Vagina (tissue), 2 donors: ENCODE measurements around the gene FLRT1. TPM values are rescaled to one million over a fixed set of nuclear protein-coding genes. Genes with fewer than 3 reads are reported as not detected.

Source experiments
- DNase-seq, 2 donors: peaks; one replicate each; pipeline ENCODE4 v3.0.0-alpha.2; 2017; ENCODE audit errors: extremely low spot score in 2 of 2
- H3K27ac ChIP-seq: fragments of 200-600 bp; sonication (generic); one replicate; pipeline ENCODE4 v1.5.1; 2019
- H3K27me3 ChIP-seq: fragments of 200-600 bp; sonication (generic); one replicate; pipeline ENCODE4 v1.5.1; 2019
- H3K36me3 ChIP-seq, 2 donors: fragments of 200-600 bp; sonication (generic); one replicate each; pipeline ENCODE4 v1.5.1; 2017 to 2019
- H3K4me1 ChIP-seq: fragments of 200-600 bp; sonication (generic); one replicate; pipeline ENCODE4 v1.5.1; 2019
- H3K4me3 ChIP-seq, 2 donors: fragments of 200-600 bp; sonication (generic); 1 replicate in 1 of 2; 2 replicates in 1 of 2; pipeline ENCODE4 v1.5.1; 2016 to 2019
- H3K9me3 ChIP-seq: fragments of 200-600 bp; sonication (generic); one replicate; pipeline ENCODE4 v1.5.1; 2019
- POLR2A ChIP-seq, 2 donors: fragments of 450-650 bp; IDR thresholded peaks; one replicate each; pipeline ENCODE4 v1.6.1; 2017; ENCODE audit warnings: antibody characterized with exemption in 2 of 2, mild to moderate bottlenecking in 2 of 2, moderate library complexity in 2 of 2
- POLR2AphosphoS5 ChIP-seq, 2 donors: sonication (generic); formaldehyde crosslinking; IDR thresholded peaks; one replicate each; pipeline ENCODE4 v1.9.0; 2017; ENCODE audit warnings: antibody characterized with exemption in 2 of 2, mild to moderate bottlenecking in 2 of 2, low read depth in 1 of 2; ENCODE audit not compliant: insufficient read depth in 1 of 2
- intact Hi-C: fragments of 100-400 bp; cut with DNase I; formaldehyde crosslinking; loops from one replicate; pipeline ENCODE4 v1.15.1; 2023
- total RNA-seq: library from RNA; depleted of rRNA; stranded (reverse); fragments of >200 nt; gene quantifications from one replicate; pipeline ENCODE4 v1.2.3, GENCODE V29; 2016
- TF ChIP-seq, protein P1 (sequence below), 3 experiments: fragments of 450-650 bp in 2 of 3; fragments of 200-600 bp in 1 of 3; sonication (generic) in 1 of 3; IDR thresholded peaks; one replicate each; pipeline ENCODE4 v1.5.1; 2017 to 2019; ENCODE audit warnings: antibody characterized with exemption in 3 of 3, mild to moderate bottlenecking in 2 of 3, moderate library complexity in 2 of 3

Gene FLRT1
- total RNA-seq, 1 donor from 2014 or later, result 0.49 TPM

DNA sequence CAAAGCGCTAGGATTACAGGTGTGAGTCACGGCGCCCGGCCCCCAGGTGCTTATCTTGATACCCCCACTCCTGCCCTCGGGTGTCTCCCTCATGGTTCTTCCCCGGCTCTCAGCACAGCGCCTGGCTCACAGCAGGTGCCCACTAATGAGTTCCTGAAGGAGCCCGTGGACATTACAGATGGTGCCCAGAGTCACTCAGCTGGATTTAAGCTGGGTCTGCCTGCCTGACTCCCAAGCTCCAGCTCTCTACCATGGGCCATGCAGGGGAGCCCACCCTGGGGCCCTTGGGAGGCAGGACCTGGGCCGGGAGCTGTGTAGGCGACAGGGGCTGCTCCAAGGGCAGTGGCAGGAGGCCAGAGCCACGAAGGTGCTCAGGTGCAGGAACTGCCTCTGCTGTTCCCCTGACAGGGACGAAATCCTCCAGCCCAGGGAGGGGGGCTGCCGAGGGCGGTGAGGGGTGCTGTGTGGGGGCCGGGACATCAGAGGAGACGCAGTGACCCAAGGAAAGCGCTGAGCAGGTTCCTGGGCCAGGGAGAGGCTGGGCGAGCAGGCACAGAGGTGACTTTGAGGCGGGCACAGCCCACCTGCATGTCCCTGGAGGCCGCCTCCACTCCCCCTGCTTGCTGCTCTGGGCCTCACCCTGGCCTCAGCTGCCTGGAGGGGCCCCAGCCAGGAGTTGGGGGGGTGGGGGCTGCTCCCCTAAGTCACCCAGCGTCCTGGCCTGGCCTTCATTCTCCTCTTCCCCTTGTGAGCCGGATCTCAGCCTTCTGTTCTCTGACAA, 14.6 kb upstream of the FLRT1 start:
- intact Hi-C loops, result no loop called here
- no peak overlapping the region for H3K4me3 ChIP-seq
- DNase-seq, result no peak
- TF ChIP-seq POLR2AphosphoS5 (IDR thresholded peaks at IDR 0.05; ENCODE audit: insufficient read depth in 1 of 2, low read depth in 1 of 2) (no peak), POLR2A (IDR thresholded peaks at IDR 0.05) (no peak)
- TF ChIP-seq, protein P1, sequence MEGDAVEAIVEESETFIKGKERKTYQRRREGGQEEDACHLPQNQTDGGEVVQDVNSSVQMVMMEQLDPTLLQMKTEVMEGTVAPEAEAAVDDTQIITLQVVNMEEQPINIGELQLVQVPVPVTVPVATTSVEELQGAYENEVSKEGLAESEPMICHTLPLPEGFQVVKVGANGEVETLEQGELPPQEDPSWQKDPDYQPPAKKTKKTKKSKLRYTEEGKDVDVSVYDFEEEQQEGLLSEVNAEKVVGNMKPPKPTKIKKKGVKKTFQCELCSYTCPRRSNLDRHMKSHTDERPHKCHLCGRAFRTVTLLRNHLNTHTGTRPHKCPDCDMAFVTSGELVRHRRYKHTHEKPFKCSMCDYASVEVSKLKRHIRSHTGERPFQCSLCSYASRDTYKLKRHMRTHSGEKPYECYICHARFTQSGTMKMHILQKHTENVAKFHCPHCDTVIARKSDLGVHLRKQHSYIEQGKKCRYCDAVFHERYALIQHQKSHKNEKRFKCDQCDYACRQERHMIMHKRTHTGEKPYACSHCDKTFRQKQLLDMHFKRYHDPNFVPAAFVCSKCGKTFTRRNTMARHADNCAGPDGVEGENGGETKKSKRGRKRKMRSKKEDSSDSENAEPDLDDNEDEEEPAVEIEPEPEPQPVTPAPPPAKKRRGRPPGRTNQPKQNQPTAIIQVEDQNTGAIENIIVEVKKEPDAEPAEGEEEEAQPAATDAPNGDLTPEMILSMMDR (IDR thresholded peaks at IDR 0.05), result no peak
- no peaks in the 10 kb centered on the region for H3K36me3 ChIP-seq
- H3K27ac ChIP-seq, result no peak overlapping the region
- peaks cover 20% of the 10 kb centered on the region for H3K4me1 ChIP-seq
- H3K9me3 ChIP-seq, result no peaks in the 10 kb centered on the region
- no peaks in the 10 kb centered on the region for H3K27me3 ChIP-seq

DNA sequence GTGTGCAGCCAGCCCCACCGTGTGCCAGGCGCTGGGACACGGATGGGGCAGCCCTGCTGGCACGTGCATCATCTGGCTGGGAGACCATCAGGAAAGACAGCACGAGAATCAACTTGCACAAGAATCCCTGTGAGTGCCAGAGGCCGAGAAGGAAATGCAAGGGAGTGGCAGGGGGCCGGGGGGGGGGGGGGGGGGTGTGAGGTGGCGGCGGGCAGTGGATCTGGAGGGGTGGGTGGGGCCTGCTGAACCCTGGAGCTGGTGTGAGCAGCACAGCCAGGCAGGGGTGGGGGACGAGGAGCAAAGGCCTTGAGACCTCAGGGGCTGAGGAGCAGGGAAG, 14.0 kb upstream of the FLRT1 start:
- no peaks in the 10 kb centered on the region for H3K36me3 ChIP-seq
- TF ChIP-seq, protein P1 (IDR thresholded peaks at IDR 0.05), result no peak
- no peak for TF ChIP-seq POLR2A (IDR thresholded peaks at IDR 0.05)
- no peak for TF ChIP-seq POLR2AphosphoS5 (IDR thresholded peaks at IDR 0.05; ENCODE audit: insufficient read depth in 1 of 2, low read depth in 1 of 2)
- no peak overlapping the region for H3K27ac ChIP-seq
- no peak overlapping the region for H3K4me3 ChIP-seq
- H3K27me3 ChIP-seq, result no peaks in the 10 kb centered on the region
- intact Hi-C loops, result no loop called here
- H3K9me3 ChIP-seq, result no peaks in the 10 kb centered on the region
- peaks cover 20% of the 10 kb centered on the region for H3K4me1 ChIP-seq
- no peak for DNase-seq

DNA sequence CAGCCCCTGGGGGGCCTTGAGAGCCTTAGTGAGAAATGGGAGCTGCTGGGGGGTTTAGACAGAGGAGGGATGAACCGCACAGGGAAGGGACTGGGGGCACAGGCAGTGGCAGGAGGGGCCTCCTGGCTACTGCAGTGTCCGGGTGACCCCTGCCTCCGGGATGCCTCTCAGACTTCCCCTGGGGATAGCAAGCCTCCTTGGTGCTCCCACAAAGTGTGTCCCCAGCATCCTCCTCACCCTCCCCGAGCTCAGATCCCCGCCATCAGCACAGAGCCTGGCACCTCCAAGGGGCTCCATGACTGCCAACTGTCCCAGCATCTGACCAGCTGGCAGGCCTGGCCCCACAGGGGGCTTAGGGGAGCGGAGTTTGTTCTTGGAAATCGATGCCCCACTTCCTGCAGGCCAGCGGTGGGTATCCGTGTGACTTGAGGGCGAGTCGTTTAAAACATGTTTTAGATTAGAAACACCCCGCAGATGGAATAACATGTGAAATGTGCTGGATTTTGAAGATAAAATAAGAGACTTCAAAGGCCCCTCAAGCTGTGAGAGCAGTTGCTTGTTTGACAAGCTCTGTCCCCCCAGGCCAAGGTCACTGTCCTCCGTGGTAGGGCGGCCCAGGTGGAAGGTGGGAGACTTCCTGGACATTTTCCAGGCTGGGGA, 13.5 kb upstream of the FLRT1 start:
- no peak overlapping the region for H3K4me3 ChIP-seq
- H3K9me3 ChIP-seq, result no peaks in the 10 kb centered on the region
- no peak for DNase-seq
- peaks cover 20% of the 10 kb centered on the region for H3K4me1 ChIP-seq
- no peaks in the 10 kb centered on the region for H3K27me3 ChIP-seq
- no peaks in the 10 kb centered on the region for H3K36me3 ChIP-seq
- TF ChIP-seq POLR2A (IDR thresholded peaks at IDR 0.05) (no peak), POLR2AphosphoS5 (IDR thresholded peaks at IDR 0.05; ENCODE audit: insufficient read depth in 1 of 2, low read depth in 1 of 2) (no peak)
- TF ChIP-seq, protein P1 (IDR thresholded peaks at IDR 0.05), result no peak
- intact Hi-C loops, result no loop called here
- H3K27ac ChIP-seq, result no peak overlapping the region

DNA sequence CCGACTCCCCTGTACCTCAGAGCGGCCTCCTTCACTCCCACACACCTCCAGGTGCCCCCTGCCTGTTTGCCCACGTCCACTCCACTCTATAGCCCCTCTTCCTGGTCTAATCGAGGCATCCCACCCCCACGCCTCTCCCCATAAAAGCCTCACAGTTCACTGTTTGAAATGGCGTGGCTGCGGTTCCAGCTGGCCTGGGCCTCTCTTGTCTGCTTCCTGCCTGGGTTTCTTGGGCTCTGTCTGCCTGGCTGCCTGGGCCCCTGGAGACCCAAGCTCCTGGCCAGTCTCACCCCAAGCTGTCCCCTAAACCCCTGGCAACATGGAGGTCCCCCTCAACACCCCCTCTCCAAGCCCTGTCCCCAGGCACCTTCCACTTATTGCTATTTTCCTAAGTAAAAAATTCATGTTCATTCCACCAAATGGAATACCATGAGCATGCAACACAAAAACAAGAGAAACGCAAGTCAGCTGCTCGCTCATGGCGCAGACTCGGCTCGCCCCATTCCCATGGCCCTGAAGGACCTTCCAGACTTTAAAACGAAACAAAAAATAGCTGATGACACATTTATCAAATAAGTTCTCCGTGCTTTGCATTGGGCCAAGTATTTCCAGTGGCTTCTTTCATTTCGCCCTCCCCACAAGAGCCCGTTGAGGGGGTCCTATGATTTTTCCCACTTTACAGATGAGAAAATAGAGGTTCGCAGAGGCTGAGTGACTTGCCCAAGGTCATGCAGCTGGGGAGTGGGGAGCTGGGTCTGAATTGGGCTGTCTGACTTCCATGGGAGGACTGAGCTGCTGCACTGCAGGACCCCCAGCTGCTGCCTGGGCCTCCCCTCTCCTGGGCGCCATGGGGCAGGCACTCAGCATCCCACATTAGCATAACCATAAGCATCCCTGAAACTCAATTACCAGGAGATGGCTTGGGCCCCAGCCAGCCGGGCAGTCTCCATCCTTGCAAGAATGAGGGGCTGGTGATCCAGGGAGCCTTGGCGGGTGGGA, 11.7 kb upstream of the FLRT1 start:
- peaks cover 25% of the 10 kb centered on the region for H3K4me1 ChIP-seq
- no peaks in the 10 kb centered on the region for H3K27me3 ChIP-seq
- TF ChIP-seq, protein P1 (IDR thresholded peaks at IDR 0.05), result no peak
- TF ChIP-seq POLR2AphosphoS5 (IDR thresholded peaks at IDR 0.05; ENCODE audit: insufficient read depth in 1 of 2, low read depth in 1 of 2) (no peak), POLR2A (IDR thresholded peaks at IDR 0.05) (no peak)
- intact Hi-C loops, result no loop called here
- H3K4me3 ChIP-seq, result no peak overlapping the region
- H3K27ac ChIP-seq, result no peak overlapping the region
- DNase-seq, result no peak
- H3K9me3 ChIP-seq, result no peaks in the 10 kb centered on the region
- no peaks in the 10 kb centered on the region for H3K36me3 ChIP-seq
